GM21360 (cell line): ENCODE results near the gene UNK.

Experiments used
- ATAC-seq: cut with Tn5 transposase; IDR thresholded peaks from one replicate; pipeline ENCODE4 v1.9.1; 2021; ENCODE audit warnings: mild to moderate bottlenecking, moderate library complexity; ENCODE audit not compliant: unreplicated experiment

Gene UNK

DNA sequence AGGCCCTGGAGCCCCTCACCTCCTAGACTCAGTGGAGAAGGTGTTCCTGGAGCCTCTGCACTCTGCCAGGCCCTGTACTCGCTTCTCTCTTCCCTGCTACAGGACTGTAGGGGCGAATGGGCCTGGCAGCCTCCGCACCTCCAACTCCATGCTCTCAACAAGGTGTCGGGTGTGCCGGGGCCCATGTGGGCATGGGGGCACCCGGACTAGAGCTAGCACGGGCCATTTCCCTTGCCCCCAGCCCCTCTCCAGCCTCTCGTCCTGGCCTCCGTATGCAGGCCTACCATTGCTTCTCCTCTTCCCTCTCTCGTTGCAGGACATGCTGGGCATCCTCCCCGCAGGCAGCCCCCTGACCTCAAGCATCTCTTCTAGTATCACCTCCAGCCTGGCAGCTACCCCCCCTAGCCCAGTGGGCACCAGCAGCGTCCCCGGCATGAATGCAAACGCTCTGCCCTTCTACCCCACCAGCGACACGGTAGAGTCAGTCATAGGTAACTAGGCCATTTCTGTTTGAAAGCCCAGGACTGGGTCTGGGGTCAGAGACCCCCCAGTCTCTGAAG is 33.8 kb downstream of the UNK start:
- no peak for ATAC-seq

- ATAC-seq, result no peak
Observed at GRCh38 chr17:75819116-75819515, 34.5 kb downstream of the UNK start.

- ATAC-seq, result no peak
Observed at GRCh38 chr17:75819678-75820077, 35.1 kb downstream of the UNK start.

GRCh38 chr17:75820094-75821080 is 35.8 kb downstream of the UNK start:
- ATAC-seq, result no peak

GRCh38 chr17:75821552-75821951 is 36.9 kb downstream of the UNK start:
- no peak for ATAC-seq

GRCh38 chr17:75822119-75822799 is 37.7 kb downstream of the UNK start:
- ATAC-seq, result no peak

DNA sequence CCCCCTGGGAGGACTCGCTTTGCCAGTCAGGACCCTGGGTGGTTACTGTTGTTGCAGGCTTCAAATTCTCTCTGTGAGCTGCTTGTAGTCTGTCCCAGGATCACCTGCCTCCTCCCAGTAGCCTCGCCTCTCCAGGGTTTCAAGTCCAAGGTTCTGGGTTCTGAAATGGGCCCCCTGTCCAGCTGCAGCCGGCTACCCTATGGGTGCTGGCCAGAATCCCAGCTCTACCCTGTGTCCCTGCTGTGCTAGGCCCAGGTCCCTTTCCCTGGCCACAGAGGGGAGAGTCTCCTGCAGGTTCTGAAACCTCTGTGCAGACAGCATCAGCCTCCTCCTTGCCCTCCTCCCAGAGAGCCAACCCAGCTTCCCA is 38.2 kb downstream of the UNK start:
- no peak for ATAC-seq

DNA sequence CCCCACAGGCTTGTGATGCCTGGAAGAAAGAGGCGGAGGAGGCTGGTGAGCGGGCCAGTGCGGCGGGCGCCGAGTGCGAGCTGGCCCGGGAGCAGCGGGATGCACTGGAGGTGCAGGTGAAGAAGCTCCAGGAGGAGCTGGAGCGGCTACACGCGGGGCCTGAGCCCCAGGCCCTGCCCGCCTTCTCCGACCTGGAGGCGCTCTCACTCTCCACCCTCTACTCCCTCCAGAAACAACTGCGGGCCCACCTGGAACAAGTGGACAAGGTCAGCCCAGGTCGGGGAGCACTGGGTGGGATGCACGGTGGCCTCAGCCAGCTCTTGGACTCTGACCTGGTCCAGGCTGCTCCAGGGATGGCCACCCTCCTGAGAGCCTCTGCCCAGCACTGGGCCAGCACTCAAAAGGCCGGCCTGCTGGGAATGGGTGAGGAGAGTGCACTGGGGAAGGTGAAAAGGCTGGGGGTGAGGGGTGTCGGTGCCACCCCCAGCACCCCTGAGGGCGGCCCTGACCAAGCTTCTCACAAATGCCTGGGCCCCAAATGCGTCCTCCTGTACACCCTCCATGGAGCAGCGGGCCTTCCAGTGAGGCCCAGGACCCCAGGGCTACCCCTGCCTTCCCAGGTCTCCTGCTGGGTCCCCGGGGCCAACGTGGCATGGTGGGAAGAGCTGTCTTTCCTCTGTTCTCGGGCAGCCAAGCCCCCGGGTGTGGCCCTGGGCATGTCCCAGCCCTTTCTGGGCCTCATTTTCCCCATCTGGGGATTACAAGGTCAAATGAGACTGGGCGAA is 38.8 kb downstream of the UNK start:
- no peak for ATAC-seq

DNA sequence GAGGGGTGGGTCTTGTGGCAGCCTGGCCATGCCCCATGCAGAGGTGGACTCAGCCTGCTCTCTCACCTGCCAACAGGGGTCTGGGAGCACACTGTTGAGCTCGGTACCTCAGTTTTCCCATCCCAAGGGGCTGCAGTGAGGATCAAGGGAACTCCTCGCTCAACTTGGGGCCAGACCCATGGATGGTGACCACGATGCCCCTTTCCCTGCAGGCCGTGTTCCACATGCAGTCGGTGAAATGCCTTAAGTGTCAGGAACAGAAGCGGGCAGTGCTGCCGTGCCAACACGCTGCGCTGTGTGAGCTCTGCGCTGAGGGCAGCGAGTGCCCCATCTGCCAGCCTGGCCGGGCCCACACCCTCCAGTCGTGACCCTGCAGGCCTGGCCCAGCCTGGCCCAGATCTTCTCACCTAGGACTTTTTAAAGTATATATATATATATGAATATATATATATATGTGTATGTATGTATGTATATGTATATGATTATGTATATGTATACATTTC is 39.5 kb downstream of the UNK start:
- ATAC-seq, result no peak

DNA sequence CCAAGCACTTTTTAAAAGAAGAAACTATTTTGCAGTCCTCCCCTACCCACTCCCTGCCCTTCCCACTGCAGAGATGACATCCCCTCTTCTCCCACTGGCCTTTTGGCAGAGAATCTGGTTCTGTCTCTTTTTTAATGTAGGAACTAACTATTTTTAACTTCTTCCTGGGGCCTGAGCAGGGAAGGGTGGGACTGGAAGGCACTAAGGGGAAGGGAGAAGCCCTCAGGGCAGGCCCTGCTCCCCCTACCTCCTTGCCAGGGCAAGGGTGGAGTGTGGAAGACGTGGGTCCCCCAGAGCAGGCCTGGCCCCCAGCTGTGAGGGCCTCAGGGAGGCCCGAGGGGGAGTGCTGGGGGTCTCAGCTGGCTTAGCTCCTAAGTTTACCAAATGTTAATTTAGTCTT is 40.1 kb downstream of the UNK start:
- ATAC-seq, result no peak

- no peak for ATAC-seq
Observed at GRCh38 chr17:75825149-75825552, 40.5 kb downstream of the UNK start.

GRCh38 chr17:75825748-75826370 is 41.3 kb downstream of the UNK start:
- ATAC-seq, result no peak

- ATAC-seq, result no peak
Observed at GRCh38 chr17:75826561-75827307, 42.1 kb downstream of the UNK start.

DNA sequence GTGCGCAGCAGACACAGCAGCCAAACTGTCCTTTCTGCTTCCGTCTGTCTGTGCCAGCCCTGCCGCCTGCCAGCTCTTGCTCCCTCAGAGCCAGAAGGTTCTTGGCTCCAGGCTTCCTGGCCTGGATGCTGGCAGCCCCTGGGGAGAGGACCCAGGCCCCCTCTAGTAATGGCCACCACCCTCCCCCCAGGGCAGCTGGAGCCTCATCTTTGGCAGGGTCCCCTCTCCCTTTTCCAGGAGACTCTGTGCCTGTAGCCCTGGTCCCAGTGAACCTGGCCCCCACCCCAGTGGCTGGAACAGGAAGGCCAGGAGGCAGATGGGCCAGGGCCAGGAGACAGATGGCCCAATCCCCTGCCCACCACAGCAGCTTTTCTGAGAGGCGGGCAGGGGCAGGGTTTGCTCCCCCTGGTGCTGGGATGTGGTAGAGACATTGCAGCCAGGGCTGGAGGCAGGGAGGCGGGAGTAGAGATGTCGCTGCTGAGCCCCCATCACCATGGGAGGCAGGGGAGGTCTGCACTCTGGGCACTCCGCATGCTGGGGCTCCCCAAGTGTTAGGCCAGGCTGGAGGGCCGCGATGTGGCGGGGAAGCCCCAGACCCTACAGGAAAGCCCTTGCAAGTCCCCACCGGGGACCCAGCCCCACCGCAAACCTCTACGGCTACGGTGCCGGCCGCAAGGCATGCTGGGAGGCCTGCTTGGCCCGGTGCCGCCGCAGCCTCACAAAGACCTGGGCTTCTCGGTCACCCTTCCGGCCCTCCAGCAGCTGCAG is 42.9 kb downstream of the UNK start:
- no peak for ATAC-seq

- ATAC-seq, result no peak
Observed at GRCh38 chr17:75828076-75828400, 43.4 kb downstream of the UNK start.

DNA sequence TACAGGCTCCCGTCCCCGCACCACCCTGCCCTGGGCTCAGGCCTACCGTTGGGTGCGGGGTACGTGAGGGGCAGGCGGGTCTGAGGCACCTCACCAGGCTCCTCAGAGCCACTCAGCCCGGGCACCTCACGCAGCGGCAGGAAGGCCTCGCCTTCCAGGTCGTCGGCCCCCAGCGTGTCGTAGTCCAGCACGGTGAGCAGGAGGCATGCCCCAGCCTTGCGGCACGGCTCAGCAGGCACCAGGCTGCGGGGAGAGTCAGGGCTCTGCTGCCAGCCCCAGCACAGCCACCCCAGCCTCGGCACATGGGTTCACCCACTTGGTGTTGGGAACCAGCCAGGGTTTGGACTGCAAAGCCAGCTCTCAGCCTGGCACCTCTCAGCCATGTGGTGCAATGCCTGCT is 44.1 kb downstream of the UNK start:
- ATAC-seq, result no peak

- ATAC-seq, result no peak
Observed at GRCh38 chr17:75829747-75830146, 45.1 kb downstream of the UNK start.

DNA sequence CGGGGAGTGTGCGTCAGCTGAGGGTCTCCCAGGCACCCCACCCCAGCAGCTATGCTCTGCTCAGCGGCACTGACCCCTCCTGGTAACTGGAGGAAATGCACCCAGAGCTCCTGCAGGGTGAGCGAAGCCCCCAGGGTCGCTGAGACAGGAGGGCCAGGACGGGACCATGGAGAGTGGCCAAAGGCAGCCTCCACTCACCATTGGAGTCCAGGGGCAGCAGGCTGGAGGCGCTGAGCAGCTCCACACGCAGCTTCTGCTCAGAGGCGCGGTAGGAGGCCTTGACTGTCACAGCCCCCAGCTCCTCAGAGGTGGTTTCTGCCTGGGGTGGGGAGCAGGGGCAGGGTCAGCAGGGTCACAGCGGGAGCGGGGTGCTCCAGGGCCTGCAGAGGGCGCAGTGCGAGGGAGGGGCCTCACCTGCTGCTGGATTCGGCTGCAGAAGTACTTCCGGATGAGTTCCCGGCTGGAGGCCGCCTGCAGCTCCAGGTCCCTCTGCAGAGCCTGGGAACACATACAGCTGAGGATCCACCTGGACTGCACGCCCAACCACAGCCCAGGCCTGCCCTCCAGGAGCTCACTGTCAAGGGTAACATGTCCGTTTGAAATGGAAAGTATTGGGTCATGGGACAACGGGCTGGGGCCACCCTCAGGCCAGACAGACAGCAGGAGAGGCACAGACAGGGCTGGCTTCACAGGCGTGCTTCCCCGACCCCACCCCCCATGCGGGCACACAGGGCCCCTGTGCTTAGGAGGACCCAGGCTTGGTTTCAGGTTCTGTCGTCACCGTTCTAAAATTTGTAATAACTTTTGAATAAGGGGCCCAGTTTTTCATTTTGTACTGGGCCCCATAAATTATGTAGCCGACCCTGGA is 45.8 kb downstream of the UNK start:
- ATAC-seq, result no peak
